NCI-H226 (cell line): ENCODE results near the gene ZNF813.
"Not testable (repeated sequence)": the region's sequence is repeated elsewhere in the genome, so short reads cannot be mapped to it uniquely, and the experiment has no call there.

Experiments used
- DNase-seq: peaks from one replicate; pipeline ENCODE4 v3.0.0-alpha.2; 2015

Gene ZNF813

GRCh38 chr19:53485046-53486004 lies 17.8 kb downstream of the ZNF813 start:
- no peak for DNase-seq

- no peak for DNase-seq
These were observed 24.6 kb downstream of the ZNF813 start for GRCh38 chr19:53492153-53492552.

- not testable (repeated sequence) for DNase-seq
These were observed 29.9 kb downstream of the ZNF813 start for GRCh38 chr19:53497311-53498023.

GRCh38 chr19:53498024-53498395 lies 30.5 kb downstream of the ZNF813 start:
- DNase-seq, result not testable (repeated sequence)

GRCh38 chr19:53503151-53503550 lies 35.6 kb downstream of the ZNF813 start:
- DNase-seq, result not testable (repeated sequence)

- not testable (repeated sequence) for DNase-seq
These were observed 36.3 kb downstream of the ZNF813 start for GRCh38 chr19:53503671-53504364.

GRCh38 chr19:53504365-53504703 lies 36.8 kb downstream of the ZNF813 start:
- DNase-seq, result not testable (repeated sequence)

GRCh38 chr19:53504885-53505284 lies 37.4 kb downstream of the ZNF813 start:
- DNase-seq, result no peak

- DNase-seq, result no peak
These were observed 39.2 kb downstream of the ZNF813 start for GRCh38 chr19:53506728-53507127.

GRCh38 chr19:53507523-53508442 lies 40.2 kb downstream of the ZNF813 start:
- no peak for DNase-seq

GRCh38 chr19:53509443-53509842 lies 41.9 kb downstream of the ZNF813 start:
- DNase-seq, result no peak

- DNase-seq, result no peak
These were observed 42.3 kb downstream of the ZNF813 start for GRCh38 chr19:53509845-53510244.

GRCh38 chr19:53511357-53511756 lies 43.8 kb downstream of the ZNF813 start:
- no peak for DNase-seq

GRCh38 chr19:53511933-53512374 lies 44.4 kb downstream of the ZNF813 start:
- DNase-seq, result no peak

GRCh38 chr19:53515047-53515446 lies 47.5 kb downstream of the ZNF813 start:
- not testable (repeated sequence) for DNase-seq

- no peak for DNase-seq
These were observed 49.7 kb downstream of the ZNF813 start for GRCh38 chr19:53517114-53517741.

- no peak for DNase-seq
These were observed 50.6 kb downstream of the ZNF813 start for GRCh38 chr19:53518121-53518520.

- no peak for DNase-seq
These were observed 51.2 kb downstream of the ZNF813 start for GRCh38 chr19:53518716-53519115.

- no peak for DNase-seq
These were observed 51.9 kb downstream of the ZNF813 start for GRCh38 chr19:53519446-53519845.

- DNase-seq, result no peak
These were observed 52.6 kb downstream of the ZNF813 start for GRCh38 chr19:53520163-53520546.

- peak; percentile 83 for DNase-seq
These were observed 53.2 kb downstream of the ZNF813 start for GRCh38 chr19:53520547-53521372.
